Right ventricle myocardium superior (tissue), 1 donor: ENCODE measurements around the gene ZNF346. TPM values are rescaled to one million over a fixed set of nuclear protein-coding genes. Genes with fewer than 3 reads are reported as not detected.

ENCODE experiments used
- ATAC-seq: fragments of 200-7000 bp; cut with Tn5 transposase; one replicate; pipeline ENCODE4 v1.9.1; 2020; ENCODE audit warnings: mild to moderate bottlenecking; ENCODE audit not compliant: poor library complexity
- DNase-seq: peaks from one replicate; pipeline ENCODE4 v3.0.0-alpha.2; 2020
- intact Hi-C: fragments of 100-400 bp; cut with DNase I; formaldehyde crosslinking; loops from one replicate; pipeline ENCODE4 v1.11.2; 2022
- total RNA-seq: library from RNA; stranded (reverse); fragmentation: NEBNext Ultra II Directional; extraction: Animal tissue kit (Norgen Biotek cat#: 25700); gene quantifications from one replicate; pipeline ENCODE4 v1.2.1, GENCODE V29; 2021
- donor health status: DM: no; HTN: yes; CAD: no; lungs with severe emphysema.

The ZNF346 gene
- total RNA-seq, 1 donor from 2014 or later, result 5.7 TPM

GRCh38 chr5:177103523-177104253, 81.2 kb downstream of the ZNF346 start:
- ATAC-seq, result no peak
- no peak for DNase-seq
- intact Hi-C loops, result no loop called here

GRCh38 chr5:177105691-177106476, 83.4 kb downstream of the ZNF346 start:
- intact Hi-C loops, result no loop called here
- ATAC-seq (no peak), DNase-seq (no peak)

DNA sequence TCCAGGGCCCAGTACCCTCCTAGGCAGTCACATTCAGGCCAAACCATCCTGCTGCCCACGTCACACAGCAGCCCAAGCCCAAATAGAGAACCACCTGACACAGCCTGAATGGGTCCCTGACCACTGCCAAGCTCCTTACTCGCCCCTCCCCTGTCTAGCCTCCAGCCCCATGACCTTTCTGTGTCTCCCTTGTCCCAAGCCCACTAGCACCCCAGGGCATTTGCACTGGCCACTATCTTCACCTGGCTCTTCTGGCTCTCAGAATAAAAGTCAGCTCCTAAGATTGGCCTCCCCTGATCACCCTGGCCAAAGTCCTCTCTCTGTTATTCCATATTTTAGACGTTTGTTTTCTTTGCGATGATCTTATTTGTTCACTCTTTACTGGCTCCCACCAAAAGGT, 84.7 kb downstream of the ZNF346 start:
- DNase-seq (no peak), ATAC-seq (no peak)
- intact Hi-C loops, result no loop called here

- intact Hi-C loops, result loop anchor here (2.0 to 10.0 kb wide), 2 partner anchors 37 to 135 kb away; no protein-coding TSS in a partner anchor
- ATAC-seq (peak; percentile 32), DNase-seq (no peak)
Observed at GRCh38 chr5:177109810-177110209, 87.3 kb downstream of the ZNF346 start.

GRCh38 chr5:177111720-177112394, 89.4 kb downstream of the ZNF346 start:
- DNase-seq, result peak; percentile 75
- intact Hi-C loops, result loop anchor here (2.0 to 10.0 kb wide), 3 partner anchors 39 to 451 kb away; no protein-coding TSS in a partner anchor
- ATAC-seq, result peak; percentile 58

DNA sequence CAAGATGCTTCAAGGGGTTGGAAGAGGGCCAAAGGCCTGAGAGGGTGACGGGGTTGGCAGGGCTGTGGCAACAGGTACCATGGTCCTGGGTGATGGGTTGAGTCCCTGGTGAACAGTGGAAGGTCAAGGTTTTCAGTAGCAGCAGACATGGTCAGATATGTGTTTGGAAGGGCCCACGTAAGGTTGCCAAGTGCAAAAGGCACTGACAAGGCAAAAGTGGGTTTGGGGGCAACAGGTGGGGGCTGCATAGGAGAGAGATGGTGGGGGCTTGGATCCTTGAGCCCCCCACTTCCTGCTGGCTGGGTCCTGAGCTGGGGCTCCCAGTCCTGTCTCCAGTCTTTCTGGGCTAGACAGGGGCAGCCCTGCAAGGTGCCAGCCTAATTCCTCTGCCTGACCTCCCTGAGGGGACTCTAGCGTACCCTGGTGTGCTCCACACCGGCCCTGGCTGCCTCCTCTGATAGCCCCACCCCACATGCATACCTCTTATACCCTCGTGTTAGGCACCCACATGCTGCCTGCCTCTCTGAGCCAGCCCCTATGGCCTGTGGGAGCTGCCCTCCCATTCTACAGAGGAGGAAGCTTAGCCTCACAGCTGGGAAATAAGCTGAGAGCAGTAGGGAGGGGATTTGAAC, 90.2 kb downstream of the ZNF346 start:
- DNase-seq (no peak), ATAC-seq (no peak)
- intact Hi-C loops, result loop anchor here (2.0 to 10.0 kb wide), 2 partner anchors 132 to 452 kb away; no protein-coding TSS in a partner anchor

DNA sequence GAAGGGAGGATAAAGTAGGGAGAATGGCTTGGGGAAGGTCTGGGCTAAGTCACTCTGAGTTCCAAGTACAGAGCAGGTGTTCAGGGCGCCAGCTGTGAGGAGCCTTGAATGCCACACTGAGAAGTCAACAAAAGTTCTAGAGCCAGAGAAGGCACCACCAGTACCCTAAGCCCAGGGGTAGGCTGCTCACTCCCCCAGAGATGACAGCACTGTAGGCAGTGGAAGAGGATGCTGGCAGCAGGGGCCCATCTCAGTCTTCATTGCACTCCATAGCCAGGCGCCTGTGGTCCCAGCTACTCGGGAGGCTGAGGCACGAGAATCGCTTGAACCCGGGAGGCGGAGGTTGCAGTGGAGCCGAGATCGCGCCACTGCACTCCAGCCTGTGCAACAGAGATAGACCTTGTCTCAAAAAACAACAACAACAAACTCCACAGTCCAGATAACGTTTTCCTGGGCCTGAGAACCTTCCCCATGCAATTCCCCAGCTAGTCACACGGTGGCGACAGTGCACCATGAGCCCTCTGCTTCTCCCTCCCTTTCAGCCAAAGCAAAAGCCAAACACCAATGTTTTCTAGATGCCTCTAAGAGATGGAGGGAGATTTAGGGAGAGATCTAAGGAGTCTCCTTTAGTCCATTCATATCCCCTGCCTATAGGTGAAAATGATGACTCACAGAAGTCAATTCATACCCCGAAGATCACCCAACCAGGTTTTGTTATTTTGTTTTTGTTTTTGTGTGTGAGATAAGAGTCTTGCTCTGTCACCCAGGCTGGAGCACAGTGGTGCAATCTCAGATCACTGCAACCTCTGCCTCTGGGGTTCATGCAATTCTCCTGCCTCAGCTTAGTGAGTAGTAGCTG, 91.3 kb downstream of the ZNF346 start:
- intact Hi-C loops, result loop anchor here (2.0 to 10.0 kb wide), 2 partner anchors 131 to 453 kb away; no protein-coding TSS in a partner anchor
- peak; percentile 87 for DNase-seq
- peak; percentile 69 for ATAC-seq

- intact Hi-C loops, result loop anchor here (10.0 kb wide), 1 partner anchor 128 kb away; no protein-coding TSS in a partner anchor
- DNase-seq (peak; percentile 94), ATAC-seq (peak; percentile 98)
Observed at GRCh38 chr5:177116631-177117373, 94.3 kb downstream of the ZNF346 start.

GRCh38 chr5:177117441-177118045, 95.0 kb downstream of the ZNF346 start:
- no peak for ATAC-seq
- intact Hi-C loops, result loop anchor here (10.0 kb wide), 1 partner anchor 127 kb away; no protein-coding TSS in a partner anchor

DNA sequence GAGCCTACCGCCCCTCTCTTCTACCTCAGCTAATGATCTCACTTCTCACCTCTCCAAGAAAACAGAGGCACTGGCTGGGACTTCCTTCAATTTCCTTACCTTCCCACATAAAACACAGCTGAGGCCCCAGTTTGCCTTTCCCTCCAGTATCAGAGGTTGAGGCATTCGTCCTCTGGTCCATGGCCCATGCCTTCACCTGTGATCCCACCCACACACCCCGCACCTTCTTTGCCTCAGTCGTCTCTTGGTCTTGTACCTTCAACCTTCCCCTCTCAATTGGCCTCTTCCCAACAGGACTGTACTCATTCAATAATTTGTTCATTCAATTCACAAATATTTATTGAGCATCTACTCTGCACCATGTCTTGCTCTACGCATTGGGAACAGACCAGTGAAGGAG, 100.1 kb downstream of the ZNF346 start:
- no peak for DNase-seq
- ATAC-seq, result no peak
- intact Hi-C loops, result no loop called here

More at GRCh38 chr5:177117441-177118045, 95.0 kb downstream of the ZNF346 start:
- no peak for DNase-seq

DNA sequence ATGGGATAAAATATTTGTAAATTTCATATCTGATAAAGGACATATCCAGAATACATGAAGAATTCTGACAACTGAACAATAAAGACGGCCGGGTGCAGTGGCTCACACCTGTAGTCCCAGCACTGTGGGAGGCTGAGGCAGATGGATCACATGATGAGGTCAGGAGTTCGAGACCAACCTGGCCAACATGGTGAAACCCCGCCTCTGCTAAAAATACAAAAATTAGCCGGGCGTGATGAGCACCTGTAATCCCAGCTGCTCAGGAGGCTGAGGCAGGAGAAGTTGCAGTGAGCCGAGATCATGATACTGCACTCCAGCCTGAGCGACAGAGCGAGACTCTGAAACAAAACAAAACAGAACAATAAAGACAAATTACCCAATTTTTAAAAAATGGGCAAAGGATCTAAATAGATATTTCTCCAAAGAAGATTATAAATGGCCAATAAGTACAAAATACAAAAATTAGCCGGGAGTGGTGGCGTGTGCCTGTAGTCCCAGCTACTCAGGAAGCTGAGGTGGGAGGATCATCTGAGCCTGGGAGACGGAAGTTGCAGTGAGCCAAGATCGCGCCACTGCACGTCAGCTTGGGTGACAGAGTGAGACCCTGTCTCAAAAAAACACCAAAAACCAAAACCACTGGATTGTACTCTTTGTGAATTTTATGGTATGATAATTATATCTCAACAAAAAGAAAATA, 101.4 kb downstream of the ZNF346 start:
- ATAC-seq, result no peak
- DNase-seq, result no peak
- intact Hi-C loops, result no loop called here

- intact Hi-C loops, result no loop called here
- ATAC-seq, result no peak
- DNase-seq, result no peak
Observed at GRCh38 chr5:177124486-177124991, 102.0 kb downstream of the ZNF346 start.

- no peak for ATAC-seq
- intact Hi-C loops, result no loop called here
- no peak for DNase-seq
Observed at GRCh38 chr5:177126771-177127170, 104.3 kb downstream of the ZNF346 start.

- ATAC-seq, result no peak
- no peak for DNase-seq
- intact Hi-C loops, result no loop called here
Observed at GRCh38 chr5:177128551-177128981, 106.1 kb downstream of the ZNF346 start.

DNA sequence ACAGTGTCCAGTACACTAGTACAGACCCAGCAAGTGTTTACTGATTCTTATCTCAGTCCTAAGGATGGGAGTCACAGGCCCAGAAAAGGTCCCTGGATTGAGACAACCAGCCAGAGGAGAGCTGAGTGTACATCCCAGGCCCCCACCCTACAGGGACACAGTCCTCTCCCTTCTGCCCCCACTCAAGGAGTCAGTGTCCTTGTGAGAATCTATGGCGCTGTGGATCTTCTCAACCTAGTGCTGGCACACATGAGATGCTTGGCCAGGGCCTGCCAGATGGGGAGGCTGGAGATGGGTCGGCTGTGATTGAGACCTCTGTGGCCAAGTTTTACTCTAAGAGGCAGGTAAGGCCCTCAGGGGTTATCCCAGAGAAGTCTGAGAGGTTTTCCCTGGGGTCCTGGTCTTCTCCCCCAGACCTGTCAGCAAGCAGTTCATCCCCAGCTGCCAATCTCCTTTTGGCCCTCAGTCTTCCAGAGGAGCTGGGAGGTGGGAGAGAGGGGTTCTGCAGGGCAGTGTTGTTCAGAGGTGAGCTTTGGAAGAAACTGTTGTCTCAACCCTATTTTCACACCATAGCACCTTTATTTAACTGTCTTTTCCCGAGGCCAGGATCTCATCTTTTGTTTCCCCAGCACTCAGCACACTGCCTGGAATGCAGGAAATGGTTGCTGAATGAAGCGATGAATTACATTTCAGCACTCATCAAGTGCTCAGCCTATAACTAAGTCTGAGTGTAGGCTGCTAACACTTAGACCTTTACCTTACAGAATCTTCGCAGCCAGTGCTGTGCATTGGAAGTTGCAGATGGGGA, 107.9 kb downstream of the ZNF346 start:
- ATAC-seq (no peak), DNase-seq (no peak)
- intact Hi-C loops, result loop anchor here (10.0 kb wide), 1 partner anchor 164 kb away; no protein-coding TSS in a partner anchor
